Activated CD8-positive, alpha-beta memory T cell treated with anti-CD3 and anti-CD28 coated beads, Interleukin-2, amount 50 U/mL, for 1 hour (primary cell): ENCODE measurements around the gene LEUTX.
A peak's percentile ranks its signal among the peaks of the same experiment; 100 is the strongest.

ENCODE experiments used
- DNase-seq: peaks from one replicate; pipeline ENCODE4 v3.0.0-alpha.2; 2020; ENCODE audit errors: extremely low read depth

LEUTX gene

DNA sequence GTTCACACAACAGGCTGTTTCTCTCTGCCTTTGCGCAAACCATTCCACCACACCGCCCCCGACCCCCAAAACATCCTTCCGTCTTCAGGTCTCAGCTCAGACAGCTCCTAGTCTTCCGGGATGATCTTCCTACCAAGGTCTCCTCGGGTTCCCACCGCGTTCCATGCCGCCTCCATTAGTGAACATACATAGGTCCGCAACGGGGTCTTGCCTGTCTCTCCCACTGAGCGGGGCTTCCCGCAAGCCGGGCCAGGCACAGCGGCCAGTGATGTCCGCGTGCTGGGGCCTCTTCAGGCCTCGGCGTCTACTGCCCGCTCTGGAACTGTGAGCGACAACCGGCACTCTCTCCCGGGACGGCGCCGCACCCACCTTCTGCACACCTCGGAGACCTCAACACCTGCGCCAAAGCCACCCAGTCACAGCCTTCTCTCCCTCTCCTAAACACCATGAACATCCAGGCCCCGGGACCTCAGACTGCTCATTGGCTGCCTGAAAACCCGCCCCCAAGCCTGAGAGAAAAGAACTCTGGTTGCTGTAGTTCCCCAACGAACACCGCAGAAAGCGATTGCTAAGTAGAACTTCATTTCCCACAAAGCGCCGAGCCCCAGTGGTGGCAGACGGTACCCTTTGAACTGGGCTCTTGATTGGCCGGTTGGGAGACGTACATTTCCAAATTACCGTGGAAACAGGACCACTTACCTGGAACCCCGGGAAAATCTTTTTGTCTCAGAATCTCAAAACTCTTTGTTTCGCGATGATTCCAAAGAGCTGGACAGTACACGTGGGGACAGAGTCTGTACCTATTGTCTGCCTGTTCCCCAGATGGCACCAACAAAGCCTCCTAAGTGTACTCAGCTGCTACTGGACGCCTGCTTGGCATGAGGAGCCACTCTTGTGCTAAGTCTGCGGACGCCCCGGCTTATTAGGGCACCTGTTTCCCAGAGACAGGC, 45.8 kb downstream of the LEUTX start:
- peak; percentile 77 for DNase-seq

- no peak for DNase-seq
Measured at GRCh38 chr19:39825093-39825463, 46.4 kb downstream of the LEUTX start.

- DNase-seq = no peak
Measured at GRCh38 chr19:39825531-39826076, 47.0 kb downstream of the LEUTX start.

- no peak for DNase-seq
Measured at GRCh38 chr19:39826311-39826945, 47.8 kb downstream of the LEUTX start.

DNA sequence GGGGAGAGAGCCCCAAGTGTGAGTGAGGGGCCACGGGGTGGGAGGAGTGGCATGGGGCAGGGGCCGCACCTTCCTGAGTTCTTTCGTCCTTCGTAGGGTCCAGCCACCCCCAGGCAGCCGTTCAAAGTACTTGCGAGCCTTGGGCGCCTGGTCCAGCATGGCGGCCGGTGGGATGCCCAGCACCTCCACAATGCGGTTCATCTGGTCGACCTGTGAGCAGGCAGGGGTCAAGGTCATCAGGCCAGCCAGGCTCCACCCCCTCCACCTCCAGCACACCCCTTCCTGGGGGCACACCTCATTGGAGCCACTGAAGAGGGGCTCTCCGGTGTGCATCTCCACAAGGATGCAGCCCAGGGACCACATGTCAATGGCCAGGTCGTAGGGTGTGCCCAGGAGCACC, 48.6 kb downstream of the LEUTX start:
- DNase-seq = no peak

GRCh38 chr19:39828015-39828653, 49.5 kb downstream of the LEUTX start:
- DNase-seq = no peak

DNA sequence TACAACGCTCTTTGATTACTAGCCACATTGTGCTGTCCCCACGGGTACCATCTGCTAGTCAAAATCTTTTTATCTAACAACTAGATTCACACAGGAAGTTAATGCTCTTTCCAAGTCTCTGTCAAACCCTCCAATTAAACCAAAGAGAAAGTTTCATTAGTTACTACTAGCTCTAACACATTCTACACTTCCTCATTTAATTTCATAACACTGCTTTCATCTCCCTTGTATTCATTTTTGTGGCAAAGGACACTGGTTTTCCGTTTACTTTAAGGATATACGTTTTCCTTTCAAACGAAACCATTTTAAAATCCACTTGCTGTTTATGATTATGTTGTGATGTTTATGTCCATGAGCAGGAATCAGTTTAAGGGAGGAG, 50.0 kb downstream of the LEUTX start:
- DNase-seq = no peak

GRCh38 chr19:39829702-39830275, 51.1 kb downstream of the LEUTX start:
- DNase-seq = no peak

- DNase-seq = no peak
Measured at GRCh38 chr19:39830406-39830805, 51.8 kb downstream of the LEUTX start.

DNA sequence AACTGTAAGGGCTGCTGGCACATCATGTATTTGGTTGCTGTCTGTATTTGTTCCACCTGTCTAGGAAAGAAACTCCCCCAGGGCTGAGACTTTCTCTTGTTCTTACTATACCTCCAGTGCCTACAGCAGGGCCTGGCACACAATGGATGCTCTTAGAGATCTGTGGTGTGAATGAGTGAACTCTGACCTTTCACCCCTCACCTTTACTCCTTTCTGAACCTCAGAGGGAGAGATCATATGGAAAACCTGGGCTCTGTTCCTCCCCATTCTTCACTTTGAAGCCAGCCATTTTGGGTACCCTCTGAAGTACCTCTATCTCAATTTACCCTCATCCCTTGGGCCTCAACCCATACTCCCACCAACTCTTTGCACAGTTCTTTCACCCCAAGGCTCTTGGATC, 52.2 kb downstream of the LEUTX start:
- DNase-seq = no peak

DNA sequence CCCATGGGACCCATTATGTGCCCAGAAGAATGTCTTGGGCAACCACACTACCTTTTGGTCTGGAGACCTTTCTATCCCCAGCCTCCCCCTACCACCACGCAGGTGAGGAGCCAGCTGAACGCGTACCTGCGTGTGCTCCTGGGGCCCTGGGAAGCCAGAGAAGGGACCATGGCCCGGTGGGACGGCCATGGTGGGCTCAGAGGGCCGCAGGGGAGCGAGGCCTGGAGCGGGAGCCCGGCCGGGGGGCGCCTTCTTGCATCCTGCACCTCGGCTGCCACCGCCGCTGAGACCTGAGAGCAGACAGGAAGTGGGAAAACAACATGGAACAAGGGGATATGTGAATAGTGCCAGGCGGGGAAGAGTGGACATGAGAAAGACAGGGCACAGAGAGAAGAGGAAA, 53.0 kb downstream of the LEUTX start:
- DNase-seq = no peak

- no peak for DNase-seq
Measured at GRCh38 chr19:39832341-39833083, 53.9 kb downstream of the LEUTX start.

GRCh38 chr19:39833160-39833463, 54.5 kb downstream of the LEUTX start:
- DNase-seq = no peak

- peak; percentile 98 for DNase-seq
Measured at GRCh38 chr19:39833464-39834286, 55.0 kb downstream of the LEUTX start, which contains the start of gene DYRK1B. Gene DYRK1B (minus strand): TSS chr19:39834162. CDS start chr19:39831867, 2,295 bp downstream.

GRCh38 chr19:39834287-39834841, 55.7 kb downstream of the LEUTX start:
- no peak for DNase-seq
